NOMO-1 (cell line): ENCODE data around the gene MARK3.

ENCODE experiments used
- DNase-seq, 2 experiments: peaks; one replicate each; lab custom pipeline; 2025; ENCODE audit not compliant: unreplicated experiment in 2 of 2; lab: John Stamatoyannopoulos, UW

MARK3 gene

DNA sequence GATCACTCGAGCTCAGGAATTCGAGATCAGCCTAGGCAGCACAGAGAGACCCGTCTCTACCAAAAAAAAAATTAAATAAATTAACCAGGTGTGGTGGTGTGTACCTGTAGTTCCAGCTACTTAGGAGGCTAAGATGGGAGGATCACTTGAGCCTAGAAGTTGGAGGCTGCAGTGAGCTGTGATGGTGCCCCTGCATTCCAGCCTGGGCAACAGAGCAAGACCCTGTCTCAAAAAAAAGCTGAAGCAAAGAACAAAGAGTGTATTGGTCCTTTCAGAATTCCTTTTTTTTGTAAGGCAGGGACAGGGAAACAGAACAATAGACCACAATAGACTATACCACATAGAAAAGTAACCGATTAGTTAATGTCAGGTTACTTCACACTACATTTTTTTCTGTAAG, 47.4 kb downstream of the MARK3 start:
- DNase-seq = no peak

DNA sequence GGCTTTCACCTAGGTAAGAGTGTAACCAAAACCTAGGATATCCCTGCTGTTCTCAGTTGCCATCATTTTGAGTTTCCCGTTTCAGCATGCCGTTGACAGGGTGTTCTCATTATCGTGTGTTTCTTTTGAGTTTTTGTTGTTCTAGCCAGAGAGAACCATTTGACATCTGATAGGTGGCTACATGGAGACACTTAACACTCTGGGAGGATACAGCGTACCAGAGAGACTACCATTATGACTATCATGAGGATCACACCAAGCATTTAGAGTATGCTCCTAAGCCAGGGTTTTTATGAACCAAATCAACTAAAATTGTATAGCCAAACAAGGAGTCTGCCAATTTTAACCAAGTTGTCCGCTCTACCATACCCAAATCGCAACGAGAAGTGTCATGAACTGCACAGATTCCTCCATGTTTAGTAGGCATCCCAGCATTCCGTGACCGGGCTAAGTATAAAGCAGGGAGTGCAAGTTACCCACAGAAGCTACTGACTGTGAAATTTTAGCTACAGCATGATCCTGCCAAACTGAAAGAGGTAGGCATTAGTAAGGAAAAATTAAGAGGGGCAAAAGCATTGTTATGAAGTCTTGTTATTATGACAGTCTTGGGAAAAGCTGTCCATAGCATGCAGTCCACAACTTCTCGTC, 48.8 kb downstream of the MARK3 start:
- no peak for DNase-seq

DNA sequence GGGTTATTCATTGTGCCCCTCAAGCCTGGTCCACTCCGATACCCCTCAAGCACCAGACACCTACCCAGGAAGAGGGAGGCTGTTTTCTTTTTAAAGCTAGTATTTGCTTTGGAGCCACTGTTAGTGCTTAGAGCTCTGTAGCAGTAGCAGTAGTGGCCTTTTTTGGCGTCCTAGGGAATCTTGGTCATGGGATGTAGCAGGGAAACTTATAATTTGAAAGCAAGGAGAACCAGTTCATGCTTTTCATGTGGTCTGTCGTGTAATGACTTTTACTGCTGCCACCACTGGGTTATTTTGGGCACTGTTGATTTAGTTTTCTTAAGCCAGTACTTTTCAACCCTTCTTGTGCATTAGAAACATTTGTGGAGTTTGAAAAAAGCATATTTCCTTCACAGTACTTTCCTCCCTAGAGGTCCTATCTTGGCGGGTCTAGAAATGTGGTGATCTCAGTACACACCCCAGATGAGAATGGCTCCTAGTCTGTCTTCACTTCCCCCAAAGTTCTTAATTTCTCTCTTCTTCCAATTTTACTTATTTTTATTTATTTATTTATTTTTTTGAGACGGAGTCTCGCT, 49.7 kb downstream of the MARK3 start:
- DNase-seq = no peak

DNA sequence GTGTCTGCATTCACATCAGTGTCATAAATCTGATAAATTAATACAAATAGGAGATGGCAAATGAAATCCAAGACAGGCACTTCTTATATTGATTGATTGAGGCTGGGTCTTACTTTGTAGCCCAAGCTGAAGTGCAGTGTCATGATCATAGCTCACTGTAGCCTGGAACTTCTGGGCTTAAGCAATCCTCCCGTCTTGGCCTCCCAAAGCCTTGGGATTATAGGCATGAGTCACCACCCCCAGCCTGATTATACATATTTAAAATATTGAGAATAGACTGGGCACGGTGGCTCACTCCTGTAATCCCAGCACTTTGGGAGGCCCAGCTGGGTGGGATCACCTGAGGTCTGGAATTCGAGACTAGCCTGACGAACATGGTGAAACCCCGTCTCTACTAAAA, 51.3 kb downstream of the MARK3 start:
- no peak for DNase-seq

DNA sequence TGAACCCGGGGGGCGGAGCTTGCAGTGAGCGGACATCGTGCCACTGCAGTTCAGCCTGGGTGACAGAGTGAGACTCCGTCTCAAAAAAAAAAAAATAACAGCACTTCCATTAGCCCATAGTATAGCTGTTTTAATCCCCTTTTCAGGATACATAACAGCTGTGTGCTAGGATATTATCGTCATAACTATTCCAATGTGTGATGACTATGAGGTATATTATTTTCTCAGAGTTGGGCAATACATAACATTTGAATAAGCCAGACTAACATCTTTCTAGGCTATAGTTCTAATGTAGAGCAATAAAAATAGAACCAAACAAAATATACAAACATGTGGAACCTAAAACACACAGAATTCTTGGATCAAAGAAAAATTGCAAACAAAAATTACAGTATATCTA, 57.1 kb downstream of the MARK3 start:
- no peak for DNase-seq

DNA sequence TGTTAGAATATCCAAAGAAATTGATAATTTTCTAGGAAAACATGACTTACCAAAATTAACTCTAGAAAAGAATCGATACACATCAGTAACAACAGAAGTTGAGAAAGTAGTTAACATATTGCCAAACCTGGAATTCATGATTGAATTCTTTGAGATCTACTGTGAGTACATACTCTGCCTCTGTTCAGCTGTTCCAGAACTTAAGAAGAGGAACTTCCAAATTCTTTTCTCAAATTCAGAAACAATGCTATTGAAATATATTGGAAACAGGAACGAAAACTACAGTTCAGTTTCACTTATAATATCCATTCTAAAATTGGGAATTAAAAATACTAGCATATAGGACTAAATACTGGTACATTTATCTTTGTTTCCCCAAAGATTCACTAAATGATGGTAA, 57.9 kb downstream of the MARK3 start:
- DNase-seq = peak in 1 of 2 experiments; percentile 62

DNA sequence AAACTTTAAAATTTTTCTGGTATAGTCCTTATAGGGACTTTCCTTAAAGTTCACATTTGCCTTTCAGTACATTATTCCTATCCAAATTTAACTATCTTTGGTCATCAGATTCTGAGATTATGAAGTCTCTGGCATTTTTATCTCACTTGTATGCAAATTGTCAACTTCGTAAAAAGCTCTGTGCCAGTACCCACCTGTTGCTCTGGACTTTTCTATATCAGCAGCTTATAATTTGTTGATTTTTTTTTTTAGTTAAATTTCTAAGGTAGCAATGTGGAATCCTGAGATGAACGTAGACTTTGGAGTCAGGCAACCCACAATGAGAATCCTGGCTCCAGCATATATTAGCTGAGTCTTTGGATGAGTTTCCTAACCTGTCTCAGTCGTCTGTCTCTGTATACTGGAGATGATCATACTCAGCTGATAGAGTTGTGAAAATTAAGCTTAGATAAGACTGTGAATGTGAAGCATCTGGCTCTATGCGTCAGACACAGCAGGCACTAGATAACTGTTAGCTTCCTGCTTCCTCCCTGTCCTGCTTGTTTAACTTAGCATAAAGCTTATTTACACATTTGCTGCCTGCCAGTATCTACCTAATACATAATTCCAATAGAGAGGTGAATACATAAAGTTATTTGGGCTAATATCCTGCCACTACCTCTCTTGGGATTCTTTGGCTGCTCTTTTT, 59.8 kb downstream of the MARK3 start:
- no peak for DNase-seq

DNA sequence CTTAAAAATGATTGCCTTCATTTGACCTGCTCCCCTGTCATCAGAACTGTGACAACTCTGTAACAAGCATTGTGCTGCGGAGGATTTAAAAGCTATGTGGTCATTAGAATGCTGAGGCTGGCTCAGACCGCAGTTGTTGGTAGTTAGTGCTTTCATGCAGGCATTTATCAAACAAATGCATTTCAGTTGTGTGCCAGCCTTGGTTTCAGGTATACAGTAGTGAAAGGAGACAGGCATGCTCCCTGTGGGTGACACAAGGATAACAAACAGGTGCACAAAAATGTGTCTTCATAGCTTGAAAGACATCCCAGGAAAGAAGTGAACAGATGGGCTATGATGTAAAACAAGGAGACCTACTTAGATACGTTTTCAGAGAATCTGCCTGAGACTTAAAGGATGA, 60.6 kb downstream of the MARK3 start:
- DNase-seq = no peak

DNA sequence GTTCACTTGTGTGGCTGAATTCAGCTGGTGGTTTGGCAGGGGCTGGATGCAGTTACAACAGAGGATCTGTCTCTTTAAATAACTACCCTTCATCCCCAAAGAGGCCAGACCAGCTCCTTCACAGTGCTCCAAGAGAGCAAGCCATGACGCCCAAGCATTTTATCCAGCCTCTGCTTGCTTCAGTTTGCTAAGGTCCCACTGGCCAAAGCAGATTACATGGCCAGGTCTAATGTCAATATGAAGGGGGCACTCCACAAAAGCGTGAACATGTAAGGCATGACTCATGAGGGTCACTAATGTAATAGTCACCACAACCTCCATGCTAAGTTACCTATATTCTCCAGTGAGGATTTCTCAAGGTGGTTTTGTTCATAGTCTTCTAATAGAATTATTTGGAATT, 62.9 kb downstream of the MARK3 start:
- no peak for DNase-seq

DNA sequence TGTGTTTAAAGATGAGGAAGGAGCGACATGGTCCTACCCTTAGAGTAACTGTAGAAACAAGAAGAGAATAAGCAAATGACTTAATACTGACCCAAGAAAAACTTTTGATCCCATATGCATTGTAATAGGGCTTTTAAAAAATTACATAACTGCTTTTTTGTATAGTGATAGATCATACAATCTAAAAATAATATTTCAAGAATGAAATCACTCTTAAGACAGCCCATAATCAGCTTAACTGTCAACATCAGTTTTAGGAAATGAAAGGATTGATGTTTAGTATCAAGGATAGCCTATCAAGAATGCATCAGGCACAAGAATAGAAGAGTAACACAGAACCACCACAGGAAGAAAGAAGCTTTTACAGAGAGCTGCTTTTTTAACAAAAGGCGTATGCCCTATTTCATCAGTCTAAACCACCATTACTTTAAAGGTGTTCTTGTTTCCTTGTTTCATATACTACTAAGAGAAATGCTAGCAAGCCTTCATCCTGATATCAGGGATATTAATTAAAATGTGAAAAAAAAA, 64.5 kb downstream of the MARK3 start:
- no peak for DNase-seq

DNA sequence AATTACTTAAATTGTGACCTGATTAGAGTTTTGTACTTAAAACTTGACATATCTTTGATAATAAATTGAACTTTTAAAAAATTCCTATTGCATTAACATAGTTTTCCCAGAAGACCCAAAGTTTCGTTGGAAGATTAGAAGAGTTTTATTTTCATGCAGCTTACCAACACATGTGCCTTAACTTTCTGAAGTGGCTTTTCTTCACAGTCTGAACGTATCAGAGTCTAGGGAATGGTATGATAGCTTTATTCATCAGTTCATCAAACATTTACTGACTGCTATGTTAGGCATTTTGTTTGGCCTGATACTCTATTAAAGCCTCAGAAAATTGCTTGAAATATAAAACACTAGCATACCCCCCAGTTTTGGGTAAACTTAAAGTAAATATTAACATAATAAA, 65.2 kb downstream of the MARK3 start:
- DNase-seq = no peak

DNA sequence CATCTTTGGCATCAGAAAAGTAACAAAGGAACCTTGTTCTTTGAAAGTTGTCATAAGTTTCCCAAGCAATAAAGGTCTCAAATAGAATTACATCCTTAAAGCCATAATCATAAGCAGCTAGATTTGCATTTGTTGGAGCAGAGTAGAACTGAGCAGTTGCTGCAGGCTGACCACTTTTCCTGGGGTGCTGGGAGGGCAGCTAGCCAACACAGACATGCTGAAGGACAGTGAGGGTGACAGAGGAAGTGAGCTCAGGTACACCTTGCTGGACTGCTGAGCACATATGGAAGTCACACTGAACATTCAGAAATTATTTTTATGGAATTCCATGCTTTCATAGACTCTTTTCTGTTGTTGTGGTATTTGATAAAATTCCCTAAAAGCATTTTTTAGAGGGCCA, 66.2 kb downstream of the MARK3 start:
- no peak for DNase-seq

DNA sequence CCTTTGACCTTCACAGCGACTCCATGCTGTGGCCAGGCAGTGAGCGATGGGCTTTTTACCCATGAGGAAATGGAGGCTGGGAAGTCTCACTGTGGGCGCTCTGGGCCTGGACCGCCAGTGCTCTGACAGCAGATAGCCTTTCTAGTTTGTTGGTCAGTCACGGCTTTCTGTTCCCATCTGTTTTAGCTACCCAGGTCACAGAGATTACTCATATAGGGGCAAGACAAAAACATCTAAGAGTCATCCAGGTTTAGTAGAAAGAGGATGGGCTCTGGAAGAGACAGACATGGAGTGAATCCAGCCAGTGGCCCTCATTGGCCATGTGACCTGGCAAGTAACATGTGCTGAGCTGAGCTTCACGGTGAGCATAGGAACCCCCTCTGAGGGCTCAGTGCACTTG, 68.6 kb downstream of the MARK3 start:
- DNase-seq = no peak

DNA sequence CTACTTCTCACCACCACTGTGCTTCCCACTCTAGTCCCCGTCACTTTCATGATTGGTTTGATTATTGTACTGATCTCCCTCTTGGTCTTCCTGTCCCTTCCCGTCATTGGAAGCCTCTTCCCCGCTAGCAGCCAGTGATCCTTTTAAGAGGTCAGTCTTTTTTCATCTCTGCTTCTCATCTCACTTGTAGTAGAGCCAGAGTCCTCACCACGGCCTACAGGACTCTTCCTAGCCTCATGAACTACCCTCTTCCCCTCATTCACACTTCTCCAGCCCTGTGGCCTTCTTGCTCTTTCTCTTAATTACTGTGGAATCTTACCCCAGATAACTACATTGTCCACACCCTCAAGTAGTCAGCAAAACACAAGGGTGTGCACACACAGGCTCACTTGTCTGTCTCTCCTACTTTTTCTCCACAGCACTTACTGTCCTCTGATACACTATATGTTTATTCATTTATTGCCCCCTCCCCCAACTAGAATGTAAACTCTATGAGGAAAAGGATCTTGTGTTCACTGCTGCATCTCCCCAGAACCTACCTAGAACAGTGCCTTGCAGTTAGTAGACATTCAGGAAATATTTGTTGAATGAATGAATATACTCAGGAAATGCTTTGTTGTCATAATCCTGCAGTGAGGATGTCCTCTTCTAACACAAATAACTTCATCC, 71.1 kb downstream of the MARK3 start:
- DNase-seq = no peak

DNA sequence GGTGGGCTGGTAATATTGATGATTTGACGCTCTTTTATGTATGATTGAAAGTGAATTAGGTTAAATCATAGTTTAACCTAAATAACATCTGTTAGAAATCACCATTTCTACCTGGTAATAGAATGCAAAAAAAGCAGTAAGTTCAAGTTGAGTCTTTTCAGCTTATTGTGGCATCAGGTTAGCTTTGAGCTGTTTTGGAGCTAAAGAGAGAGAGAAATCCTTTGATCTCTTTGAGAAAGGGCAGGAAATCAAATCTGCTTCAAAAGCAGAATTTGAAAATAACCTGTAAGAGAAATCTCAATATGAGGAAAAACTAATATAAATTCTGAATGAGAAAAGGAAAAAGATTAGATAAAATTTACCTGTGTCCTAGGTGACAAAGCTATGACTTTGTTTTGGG, 75.2 kb downstream of the MARK3 start:
- DNase-seq = no peak

DNA sequence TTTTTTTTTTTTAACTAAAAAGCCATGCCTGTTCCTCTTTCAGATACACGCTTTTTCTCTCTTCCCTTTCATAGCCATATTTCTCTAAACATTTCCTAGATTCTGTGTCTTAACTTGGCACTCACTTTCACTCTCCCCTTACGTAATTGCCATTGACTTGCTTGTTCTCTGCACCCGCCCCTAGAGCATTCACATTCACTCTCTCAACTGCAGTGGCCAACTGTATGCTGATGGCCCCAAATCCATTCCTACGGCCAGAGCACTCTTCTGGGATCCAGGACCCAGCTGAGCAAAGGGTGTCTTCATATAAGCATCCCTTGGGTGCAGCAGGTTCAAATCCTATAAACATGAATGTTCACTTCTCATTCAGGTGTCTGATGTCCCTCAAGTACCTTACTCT, 77.9 kb downstream of the MARK3 start:
- DNase-seq = peak in 1 of 2 experiments; percentile 34

DNA sequence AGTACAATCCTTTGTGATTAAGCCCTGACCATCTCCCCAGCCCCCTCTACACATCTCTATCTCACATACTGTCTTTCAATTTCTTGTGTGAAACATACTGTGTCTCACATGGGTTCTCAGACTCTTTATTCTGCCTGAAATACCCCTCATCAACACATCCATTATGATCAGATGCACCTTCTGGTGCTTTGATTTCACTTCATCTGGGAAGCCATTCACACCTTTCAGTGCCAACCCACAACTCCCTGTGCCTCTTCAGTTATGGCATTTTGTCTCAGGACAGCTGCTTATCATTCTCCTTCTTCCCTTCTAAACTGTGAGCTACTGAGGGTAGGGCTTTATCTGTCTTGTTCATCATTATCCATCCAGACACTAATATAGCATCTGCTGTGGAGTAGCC, 78.6 kb downstream of the MARK3 start:
- DNase-seq = no peak

DNA sequence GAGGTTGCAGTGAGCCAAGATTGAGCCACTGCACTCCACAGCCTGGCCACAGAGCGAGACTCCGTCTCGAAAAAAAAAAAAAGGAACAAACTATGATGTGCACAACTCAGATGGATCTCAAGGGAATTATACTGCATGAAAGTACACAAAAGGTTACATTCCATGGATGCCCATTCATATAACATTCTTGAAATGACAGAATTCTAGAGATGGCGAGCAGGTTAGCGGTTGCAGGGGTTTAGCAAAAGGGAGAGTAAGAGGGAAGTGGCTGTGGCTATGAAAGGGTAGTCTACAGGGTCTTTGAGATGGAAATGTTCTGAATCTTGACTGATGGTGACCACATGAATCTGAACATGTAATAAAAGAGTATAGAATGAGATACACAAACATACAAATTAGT, 87.7 kb downstream of the MARK3 start:
- DNase-seq = no peak

DNA sequence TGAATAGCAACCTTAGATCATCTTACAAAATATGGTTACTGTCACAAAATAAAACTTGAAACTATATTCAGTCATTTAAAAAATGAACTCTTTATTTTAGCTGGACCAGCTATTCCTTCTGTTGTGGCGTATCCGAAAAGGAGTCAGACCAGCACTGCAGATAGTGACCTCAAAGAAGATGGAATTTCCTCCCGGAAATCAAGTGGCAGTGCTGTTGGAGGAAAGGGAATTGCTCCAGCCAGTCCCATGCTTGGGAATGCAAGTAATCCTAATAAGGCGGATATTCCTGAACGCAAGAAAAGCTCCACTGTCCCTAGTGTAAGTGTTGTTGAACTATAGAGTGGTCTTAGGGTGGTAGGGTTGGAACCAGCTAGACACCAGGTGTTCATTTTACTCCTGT, 89.7 kb downstream of the MARK3 start:
- no peak for DNase-seq

DNA sequence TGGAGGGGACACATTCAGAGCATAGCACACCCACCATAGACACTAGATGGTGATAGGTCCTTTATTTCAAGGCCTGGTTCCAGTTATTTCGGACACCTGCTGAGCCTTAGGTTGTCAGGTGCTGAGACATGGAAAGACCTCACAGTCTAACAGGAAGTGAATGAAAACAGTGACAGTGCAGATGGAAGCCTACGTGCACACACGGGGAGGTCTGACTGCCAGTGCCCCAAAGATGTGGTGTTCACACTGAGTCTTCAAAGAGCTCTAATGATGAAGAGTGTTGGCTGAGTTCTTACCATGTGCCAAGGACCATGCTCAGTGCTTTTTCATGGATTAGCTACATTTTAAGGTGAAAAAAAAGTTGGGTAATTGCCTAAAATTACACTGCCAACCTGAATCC, 90.8 kb downstream of the MARK3 start:
- DNase-seq = no peak

DNA sequence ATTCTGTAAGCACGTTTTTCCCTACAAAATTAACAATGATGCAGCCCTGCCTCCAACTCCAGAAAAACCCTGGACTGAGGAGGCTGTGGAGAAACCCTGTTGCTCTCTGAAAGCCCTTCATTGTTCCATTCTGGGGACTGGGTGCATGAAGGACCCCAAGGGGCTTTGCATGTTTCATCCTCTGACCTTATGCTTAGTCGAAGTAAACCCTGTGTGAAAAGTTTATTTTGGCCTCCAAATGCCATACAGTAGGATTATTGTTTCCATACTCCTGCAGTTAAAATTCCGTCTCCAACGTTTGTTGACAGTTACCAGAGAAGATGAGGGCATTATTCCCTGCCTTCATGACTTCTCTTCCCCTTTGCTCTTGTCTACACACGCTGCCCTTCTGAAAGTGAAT, 91.4 kb downstream of the MARK3 start:
- no peak for DNase-seq

DNA sequence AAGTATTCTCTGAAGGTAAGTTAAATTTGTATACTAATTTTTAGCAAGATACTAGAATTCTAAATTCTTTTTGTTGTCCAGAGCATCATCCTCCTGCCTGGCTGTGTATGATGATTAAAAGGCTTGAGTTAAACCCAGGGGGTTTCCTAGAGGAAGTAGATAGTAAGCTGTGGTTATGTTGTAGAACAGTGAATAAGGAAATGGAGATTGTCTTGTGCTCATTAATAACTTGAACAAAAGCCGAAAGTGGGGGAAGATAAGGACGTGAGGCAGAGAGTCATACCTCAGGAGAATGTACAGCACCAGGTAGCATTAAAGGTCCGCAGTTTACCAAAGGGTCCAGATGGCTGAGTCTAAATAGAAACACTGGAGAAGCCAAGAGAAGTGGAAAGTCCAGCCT, 95.4 kb downstream of the MARK3 start:
- DNase-seq = peak in 1 of 2 experiments; percentile 85
